GM19043 (cell line): Measurements from ENCODE around the gene LPIN2.
"Not testable (repeated sequence)": the region's sequence is repeated elsewhere in the genome, so short reads cannot be mapped to it uniquely, and the experiment has no call there.

Experiments used
- ATAC-seq: cut with Tn5 transposase; IDR thresholded peaks from one replicate; pipeline ENCODE4 v1.9.1; 2021; ENCODE audit warnings: low read depth; ENCODE audit not compliant: unreplicated experiment

Gene LPIN2, protein sequence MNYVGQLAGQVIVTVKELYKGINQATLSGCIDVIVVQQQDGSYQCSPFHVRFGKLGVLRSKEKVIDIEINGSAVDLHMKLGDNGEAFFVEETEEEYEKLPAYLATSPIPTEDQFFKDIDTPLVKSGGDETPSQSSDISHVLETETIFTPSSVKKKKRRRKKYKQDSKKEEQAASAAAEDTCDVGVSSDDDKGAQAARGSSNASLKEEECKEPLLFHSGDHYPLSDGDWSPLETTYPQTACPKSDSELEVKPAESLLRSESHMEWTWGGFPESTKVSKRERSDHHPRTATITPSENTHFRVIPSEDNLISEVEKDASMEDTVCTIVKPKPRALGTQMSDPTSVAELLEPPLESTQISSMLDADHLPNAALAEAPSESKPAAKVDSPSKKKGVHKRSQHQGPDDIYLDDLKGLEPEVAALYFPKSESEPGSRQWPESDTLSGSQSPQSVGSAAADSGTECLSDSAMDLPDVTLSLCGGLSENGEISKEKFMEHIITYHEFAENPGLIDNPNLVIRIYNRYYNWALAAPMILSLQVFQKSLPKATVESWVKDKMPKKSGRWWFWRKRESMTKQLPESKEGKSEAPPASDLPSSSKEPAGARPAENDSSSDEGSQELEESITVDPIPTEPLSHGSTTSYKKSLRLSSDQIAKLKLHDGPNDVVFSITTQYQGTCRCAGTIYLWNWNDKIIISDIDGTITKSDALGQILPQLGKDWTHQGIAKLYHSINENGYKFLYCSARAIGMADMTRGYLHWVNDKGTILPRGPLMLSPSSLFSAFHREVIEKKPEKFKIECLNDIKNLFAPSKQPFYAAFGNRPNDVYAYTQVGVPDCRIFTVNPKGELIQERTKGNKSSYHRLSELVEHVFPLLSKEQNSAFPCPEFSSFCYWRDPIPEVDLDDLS

DNA sequence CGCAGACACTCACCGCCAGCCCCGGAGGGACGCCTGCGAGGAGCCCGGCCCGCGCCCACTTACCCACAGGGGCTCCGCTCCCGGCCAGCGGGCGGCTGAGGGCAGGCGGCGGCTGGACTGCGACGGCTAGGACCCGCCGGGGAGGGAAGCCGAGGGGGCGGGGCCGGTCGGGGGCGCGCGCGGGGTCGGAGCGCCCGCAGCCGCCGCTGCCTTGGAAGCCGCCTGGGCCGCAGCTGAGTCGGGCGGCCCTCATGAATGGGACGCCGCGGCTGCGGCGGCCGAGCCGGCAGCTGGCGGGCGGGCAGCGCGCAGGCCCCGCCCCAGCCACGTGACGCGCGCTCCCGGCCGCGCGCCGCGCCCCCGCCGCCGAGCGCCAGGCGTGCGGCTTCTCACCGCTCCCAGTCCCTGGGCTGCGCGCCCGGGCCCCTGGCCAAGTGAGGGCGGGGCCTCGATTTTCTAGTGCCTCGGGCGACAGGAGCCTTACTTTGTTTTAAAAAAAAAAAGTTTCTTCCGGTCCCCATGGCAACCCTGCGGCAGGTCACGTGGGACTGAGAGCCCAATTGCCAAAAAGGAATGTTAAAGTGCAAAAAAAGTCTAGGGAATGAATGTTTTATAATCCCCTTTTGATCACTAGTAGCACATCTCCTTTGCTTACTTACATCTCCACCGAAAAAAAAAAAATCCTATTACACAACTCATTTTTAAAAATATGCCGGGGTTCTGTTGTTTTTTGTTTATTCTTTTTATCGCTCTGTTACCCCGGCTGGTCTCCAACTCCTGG lies at the start of gene LPIN2:
TSS of gene LPIN2 (minus strand) at position 121 of the 781 bp plus-strand sequence. CDS start 52,304 bp downstream, outside the sequence.
- ATAC-seq: peak; percentile 79

DNA sequence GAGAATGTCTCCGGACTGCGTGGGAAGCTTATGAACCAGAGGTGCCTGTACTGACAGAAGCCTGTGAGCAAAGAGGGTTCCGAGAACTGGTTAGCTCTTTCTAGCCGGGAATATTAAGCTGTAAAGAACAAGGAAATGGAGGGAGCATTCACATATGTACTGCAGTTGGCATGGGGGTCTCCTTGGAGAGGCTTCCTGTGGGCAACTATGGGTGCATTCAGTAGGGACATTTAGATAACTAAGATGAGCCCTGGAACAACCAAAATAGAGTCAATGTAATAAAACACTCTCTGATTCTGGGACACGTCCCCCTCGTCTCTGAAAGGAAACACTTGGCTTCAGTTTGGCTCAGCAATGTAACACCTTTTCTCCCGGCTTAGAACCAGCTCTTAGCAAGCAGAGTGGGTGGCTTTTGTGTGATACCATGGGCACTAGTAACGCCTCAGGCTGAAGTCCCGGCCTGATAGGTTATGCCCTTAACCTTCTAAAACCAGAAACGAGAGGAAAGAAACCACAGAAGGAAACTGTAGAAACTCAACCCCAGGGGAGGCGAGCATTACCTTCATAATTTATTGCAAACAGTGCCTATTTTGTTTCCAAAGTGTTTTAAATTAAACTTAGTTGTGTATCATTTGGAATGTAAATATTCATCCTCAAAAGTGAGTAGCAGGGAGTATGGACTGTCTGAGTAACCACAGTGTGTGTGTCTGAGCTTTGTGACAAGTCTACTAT lies 48.8 kb upstream of the LPIN2 start:
- ATAC-seq: no peak

DNA sequence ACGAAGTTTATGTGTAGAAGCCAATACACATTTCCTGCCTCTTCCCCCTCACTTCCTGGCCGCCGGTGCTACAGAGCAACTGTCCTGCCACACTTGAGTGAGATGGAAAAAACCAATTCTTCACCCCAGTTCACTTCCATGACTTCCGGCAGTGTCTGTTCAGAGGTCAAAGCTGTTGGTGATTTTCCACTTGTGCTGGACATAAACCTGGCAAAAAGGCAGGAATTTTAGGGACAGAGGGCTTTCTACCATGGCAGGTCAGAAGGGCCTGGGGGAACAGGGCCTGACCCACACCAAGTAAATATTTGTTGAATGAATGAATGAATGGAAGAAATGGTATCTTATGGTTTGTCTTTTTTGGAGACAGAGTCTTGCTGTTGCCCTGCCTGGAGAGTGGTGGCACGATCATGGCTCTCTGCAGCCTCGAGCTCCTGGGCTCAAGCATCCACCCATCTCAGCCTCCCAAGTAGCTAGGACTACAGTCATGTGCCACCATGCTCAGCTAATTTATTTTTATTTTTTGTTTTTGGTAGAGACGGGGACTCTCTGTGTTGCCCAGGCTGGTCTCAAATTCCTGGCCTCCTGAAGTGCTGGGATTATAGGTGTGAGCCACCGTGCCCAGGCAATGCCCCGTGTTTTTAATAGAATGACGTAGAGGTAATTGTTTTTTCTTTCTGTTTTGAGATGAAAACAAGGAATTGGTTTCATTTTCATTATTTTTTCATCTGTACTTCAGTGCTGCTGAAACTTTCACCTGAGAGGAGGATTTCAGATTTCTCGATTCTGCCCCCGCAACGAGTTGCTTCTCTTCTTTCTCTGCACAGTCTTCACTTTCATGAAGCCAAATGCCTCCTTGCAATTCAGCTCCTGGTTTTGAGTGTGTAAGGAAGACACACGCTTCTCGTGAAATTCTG lies 48.0 kb upstream of the LPIN2 start:
- peak; percentile 36 for ATAC-seq

DNA sequence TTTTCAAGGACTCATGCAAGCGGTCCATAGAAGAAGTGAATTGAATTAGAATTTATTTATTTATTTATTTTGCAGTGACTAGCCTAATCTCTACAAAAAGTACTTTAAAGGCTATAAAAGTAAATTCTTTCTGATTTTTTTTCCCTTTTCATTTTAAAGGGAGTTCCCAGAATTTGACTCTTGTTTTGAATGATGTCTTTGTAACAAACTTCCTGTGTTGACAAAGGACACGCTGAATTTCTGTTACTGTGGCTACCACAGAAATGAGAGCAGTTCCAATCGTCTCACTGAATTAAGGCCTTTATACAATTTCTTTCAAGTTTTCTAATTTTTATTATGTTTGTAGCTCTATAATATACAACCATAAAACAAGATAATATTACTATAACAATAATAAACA lies 46.3 kb upstream of the LPIN2 start:
- no peak for ATAC-seq

DNA sequence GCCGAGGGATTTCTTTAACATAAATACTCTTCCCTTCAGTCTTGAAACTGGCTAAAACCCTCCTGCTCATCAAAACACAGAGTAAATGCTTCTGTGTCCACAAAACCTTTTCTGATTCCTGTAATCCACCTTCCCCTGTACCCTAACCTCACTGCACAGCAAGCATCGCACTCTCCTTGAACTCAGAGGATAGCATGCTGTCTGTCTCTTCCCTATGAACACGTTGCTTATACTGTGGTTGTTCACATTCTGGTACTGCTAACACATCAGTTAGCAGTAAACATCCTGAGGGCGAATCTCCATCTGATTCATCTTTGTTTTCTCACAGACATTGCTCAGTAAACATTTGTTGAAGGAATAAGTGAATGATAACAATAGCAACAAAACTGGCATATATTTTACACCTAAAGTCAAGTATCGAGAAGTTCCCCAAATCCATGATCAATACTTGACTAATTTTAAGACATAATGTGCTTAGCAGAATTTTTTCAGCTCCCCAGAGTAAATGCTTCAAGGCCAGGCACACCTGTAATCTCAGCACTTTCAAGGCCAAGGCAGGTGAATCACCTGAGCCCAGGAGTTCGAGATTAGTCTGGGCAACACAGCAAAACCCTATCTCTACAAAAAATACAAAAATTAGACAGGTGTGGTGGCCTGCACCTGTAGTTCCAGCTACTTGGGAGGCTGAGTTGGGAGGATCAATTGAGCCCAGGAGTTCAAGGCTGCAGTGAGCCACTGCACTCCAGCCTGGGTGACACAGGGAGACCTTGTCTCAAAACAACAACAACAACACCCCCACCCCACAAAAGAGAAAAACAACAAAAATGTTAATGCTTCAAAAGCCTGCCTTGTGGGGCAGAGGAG lies 45.6 kb upstream of the LPIN2 start:
- ATAC-seq: no peak

DNA sequence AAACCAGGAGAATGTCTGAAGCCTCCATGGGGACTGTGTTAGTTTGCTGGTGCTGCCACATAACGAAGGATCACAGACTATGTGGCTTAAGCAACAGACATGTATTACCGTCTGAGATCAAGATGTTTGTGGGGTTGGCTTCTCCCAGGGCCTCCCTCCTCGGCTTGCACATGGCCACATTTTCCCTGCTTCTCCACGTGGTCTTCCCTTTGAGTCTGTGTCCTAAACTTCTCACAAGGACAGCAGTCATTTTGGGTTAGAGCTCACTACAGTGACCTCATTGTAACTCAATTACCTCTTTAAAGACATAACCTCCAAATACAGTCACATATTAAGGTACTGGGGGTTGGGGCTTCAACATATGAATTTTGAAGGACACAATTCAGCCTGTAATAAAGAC lies 44.6 kb upstream of the LPIN2 start:
- no peak for ATAC-seq

DNA sequence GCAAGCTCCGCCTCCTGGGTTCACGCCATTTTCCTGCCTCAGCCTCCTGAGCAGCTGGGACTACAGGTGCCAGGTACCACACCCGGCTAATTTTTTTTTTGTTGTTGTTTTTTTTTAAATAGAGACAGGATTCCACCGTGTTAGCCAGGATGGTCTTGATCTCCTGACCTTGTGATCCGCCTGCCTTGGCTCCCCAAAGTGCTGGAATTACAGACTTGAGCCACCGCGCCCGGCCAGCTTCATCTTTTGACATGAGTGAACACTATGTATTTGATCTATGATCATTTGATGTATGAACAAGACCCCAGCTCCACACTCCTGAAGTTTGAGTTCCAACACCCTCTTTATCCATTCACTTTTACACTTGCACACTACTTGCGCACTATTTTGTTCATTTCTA lies 43.4 kb upstream of the LPIN2 start:
- no peak for ATAC-seq

DNA sequence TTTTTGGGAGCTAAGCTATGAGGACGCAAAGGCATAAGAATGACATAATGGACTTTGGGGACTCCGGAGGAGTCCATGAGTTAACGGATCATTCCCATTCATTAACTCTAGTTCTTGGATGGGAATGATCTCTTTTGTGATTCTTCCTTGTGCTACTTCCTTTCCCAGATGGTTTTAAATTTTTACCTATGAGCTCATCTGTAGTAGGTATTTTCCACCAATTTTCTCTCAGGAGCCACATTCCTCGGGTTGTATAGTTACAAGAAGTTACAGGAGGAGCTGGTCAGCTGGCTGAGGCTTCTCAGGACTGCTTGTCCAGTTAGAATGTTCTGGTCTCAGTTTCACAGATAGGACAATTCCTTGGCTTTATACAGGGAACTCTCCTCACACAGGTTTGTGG lies 42.9 kb upstream of the LPIN2 start:
- ATAC-seq: no peak

DNA sequence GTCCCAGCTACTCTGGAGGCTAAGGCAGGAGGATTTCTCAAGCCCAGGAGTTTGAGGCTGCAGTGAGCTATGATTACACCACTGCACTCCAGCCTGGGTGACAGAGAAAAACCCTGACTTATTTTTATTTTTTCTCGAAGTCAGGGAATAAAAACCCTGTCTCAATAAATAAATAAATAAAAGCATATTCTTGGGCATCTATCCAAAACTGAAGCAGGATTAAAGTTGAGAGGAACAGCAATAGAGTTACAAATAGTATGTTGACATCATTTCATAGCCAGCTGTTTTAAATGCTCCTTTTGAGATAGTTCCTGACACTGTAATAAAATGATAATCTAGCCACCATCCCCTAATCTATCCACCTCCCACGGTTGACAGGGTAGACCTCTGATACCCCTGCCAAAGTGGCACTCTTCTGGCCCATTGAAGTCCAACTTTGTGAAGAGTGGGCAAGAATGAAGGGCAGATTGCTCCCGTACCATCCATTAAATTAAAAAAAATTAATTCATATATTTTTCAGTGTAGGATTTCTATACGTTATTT lies 42.3 kb upstream of the LPIN2 start:
- no peak for ATAC-seq

DNA sequence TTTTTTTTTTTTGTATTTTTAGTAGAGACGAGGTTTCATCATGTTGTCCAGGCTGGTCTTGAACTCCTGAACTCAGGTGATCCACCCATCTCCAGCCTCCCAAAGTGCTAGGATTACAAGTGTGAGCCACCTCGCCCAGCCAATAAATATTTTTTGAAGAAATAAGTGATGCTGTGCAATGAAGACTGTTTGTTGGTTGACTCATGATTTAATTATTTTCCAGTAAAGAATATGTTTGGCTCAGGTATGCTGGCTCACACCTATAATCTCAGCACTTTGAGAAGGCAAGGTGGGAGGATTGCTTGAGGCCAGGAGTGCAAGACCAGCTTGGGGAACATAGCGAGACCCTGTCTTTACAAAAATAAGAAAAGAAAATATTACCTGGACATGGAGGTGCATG lies 41.8 kb upstream of the LPIN2 start:
- no peak for ATAC-seq

DNA sequence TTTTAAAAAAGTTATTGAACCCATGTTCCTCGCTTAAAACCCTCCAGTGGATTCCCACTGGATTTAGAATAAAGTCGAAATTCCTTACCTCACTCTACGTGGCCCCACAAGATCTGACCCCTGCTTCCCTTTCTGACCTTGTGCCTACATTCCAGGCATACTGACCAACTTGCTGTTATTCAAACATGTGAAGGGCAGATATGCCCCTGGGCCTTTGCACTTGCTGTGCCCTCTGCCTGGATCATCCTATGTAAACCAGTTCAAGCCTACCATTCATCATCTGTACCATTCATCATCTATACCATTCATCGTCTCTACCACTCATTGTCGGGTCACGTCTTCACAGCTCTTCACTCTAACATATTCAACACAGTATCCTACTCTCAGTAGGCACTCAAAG lies 41.3 kb upstream of the LPIN2 start:
- ATAC-seq: no peak

DNA sequence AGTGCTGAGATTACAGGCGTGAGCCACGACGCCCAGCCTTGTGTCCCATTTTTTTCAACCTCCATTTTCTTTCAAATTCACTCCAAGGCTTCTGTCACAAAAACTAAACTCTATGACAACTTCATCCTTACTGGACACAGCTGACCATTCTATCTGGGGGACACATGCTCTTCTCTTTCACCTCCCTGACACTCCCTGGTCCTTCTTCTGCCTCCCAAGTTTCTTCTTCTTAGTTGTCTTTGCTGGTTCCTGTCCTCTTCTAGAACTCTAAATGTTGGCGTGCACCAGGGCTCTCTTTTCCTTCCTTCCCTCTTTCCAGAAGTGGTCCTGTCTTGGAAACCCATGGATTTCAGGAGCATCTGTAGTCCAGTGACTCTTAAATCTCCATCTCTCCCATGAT lies 40.1 kb upstream of the LPIN2 start:
- no peak for ATAC-seq

DNA sequence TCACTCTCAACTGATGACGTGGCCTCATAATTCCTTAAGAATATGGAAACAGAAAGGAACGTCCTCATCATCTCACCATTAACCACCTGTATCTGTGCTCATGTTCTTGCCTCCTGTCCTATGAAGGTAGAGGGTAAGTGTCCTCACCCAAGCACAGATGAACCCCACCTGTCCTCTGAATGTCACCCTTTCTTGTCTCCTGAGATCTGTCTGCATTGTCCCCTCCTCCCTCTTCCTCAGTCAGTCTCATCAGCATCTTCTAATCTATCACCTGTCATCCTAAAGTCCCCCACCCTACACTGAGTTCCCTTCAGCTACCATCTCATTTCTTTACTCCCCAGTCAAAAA lies 39.4 kb upstream of the LPIN2 start:
- no peak for ATAC-seq

DNA sequence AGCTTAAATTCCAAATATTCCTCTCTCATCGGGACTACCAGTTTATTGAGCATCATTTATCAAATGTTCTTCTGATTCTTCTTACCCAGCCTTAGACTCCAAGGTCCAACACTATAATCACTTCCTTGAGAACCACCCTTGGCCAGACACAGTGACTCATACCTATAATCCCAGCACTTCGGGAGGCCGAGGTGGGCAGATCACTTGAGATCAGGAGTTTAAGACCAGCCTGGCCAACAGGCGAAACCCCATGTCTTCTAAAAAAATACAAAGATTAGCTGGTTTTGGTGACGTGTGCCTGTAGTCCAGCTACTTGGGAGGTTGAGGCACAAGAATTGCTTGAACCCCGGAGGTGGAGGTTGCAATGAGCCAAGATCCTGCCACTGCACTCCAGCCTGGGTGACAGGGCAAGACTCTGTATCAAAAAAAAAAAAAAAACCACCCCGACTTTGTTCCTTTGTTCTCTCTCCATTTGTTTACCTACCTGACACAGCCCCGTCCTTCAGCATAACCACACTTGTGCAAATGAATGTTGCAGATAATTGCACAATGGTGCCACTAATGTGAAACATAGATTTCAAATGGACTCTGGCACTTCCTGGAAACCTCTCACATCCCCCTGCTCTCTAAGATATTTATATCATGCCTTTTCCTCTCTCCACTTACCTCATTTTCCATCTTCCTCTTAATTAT lies 38.9 kb upstream of the LPIN2 start:
- ATAC-seq: no peak

DNA sequence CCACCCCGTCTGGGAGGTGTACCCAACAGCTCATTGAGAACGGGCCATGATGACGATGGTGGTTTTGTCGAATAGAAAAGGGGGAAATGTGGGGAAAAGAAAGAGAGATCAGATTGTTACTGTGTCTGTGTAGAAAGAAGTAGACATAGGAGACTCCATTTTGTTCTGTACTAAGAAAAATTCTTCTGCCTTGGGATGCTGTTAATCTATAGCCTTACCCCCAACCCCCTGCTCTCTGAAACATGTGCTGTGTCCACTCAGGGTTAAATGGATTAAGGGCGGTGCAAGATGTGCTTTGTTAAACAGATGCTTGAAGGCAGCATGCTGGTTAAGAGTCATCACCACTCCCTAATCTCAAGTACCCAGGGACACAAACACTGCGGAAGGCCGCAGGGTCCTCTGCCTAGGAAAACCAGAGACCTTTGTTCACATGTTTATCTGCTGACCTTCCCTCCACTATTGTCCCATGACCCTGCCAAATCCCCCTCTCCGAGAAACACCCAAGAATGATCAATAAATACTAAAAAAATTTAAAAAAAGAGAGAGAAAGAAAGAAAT lies 37.0 kb upstream of the LPIN2 start:
- not testable (repeated sequence) for ATAC-seq

DNA sequence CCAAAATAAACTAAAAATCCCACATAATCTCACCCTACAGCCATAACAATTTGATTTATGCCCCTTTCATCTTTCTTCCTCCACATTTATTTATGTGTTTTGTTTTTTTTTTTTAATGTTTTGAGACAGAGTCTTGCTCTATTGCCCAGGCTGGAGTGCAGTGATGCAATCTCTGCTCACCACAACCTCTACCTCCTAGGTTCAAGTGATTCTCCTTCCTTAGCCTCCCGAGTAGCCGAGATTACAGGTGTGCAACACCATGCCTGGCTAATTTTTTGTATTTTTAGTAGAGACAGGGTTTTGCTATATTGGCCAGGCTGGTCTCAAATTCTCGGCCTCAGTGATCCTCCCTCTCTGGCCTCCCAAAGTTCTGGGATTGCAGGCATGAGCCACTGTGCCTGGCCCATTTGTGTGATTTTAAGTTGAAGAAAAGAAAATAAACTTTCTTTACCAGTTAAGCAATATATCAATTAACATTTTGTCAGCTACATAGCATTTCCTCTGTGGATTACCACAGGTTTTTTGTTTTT lies 35.9 kb upstream of the LPIN2 start:
- ATAC-seq: no peak

DNA sequence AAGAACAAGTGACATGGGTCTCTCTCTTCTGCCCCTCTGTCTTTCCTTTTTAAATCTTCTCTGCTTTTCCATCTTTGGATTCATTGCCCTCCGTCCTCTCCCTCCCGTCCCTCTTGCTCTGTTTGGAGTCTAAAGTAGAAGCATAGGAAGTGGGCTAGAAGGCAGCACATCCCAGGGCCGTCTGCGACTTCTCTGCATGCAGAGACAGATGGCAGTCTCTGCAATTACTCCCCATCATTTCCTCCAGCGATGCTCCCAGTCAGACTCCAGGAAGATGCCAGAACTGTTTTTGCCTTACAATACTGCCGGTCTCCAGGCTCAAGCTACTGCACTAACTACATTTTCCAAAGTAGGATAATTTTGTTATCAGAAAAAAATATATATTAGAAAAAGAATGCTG lies 35.2 kb upstream of the LPIN2 start:
- ATAC-seq: no peak
